SU-DHL-6 (cell line): ENCODE data around the gene PITPNC1.

ENCODE experiments used
- H2AFZ ChIP-seq: fragments of 200-600 bp; sonication (generic); 2 replicates; pipeline ENCODE4 v1.6.1; 2014; ENCODE audit warnings: low read depth, mild to moderate bottlenecking, moderate library complexity, mixed read lengths, antibody characterized with exemption, low read length; ENCODE audit not compliant: severe bottlenecking
- H3F3A ChIP-seq: fragments of 200-600 bp; shearing (Covaris generic); 2 replicates; pipeline ENCODE4 v1.6.0; 2016; ENCODE audit warnings: antibody characterized with exemption, mild to moderate bottlenecking; ENCODE audit not compliant: insufficient read depth
- H3K27ac ChIP-seq: fragments of 200-600 bp; sonication (generic); 2 replicates; pipeline ENCODE4 v1.5.1; 2016; ENCODE audit warnings: low read depth, mild to moderate bottlenecking, low read length, moderate library complexity, mixed read lengths
- H3K27me3 ChIP-seq: fragments of 200-600 bp; sonication (generic), shearing (Covaris generic); 2 replicates; pipeline ENCODE4 v1.6.0; 2014; ENCODE audit warnings: mild to moderate bottlenecking, low read length
- H3K36me3 ChIP-seq: fragments of 200-600 bp; sonication (generic); 2 replicates; pipeline ENCODE4 v1.6.1; 2014; ENCODE audit warnings: mild to moderate bottlenecking, low read length, mixed read lengths
- H3K4me2 ChIP-seq: fragments of 300-600, 200-600 bp; shearing (Covaris generic), sonication (generic); 2 replicates; pipeline ENCODE4 v1.6.0; 2014; ENCODE audit warnings: low read length, low read depth, mild to moderate bottlenecking; ENCODE audit not compliant: poor library complexity, severe bottlenecking
- H3K4me3 ChIP-seq: fragments of 200-600 bp; sonication (generic); 2 replicates; pipeline ENCODE4 v1.5.1; 2014; ENCODE audit warnings: antibody characterized with exemption, low read length, mild to moderate bottlenecking, mixed read lengths; ENCODE audit not compliant: insufficient read depth, poor library complexity, severe bottlenecking
- H3K79me2 ChIP-seq: fragments of 200-600 bp; sonication (generic); 2 replicates; pipeline ENCODE4 v1.6.1; 2014; ENCODE audit warnings: mild to moderate bottlenecking, low read length, moderate library complexity; ENCODE audit not compliant: insufficient read depth
- H3K9ac ChIP-seq: fragments of 200-600 bp; sonication (generic); 2 replicates; pipeline ENCODE4 v1.7.0; 2014; ENCODE audit warnings: mild to moderate bottlenecking, low read length
- H3K9me2 ChIP-seq: fragments of 200-600 bp; sonication (generic); replicated peaks from 2 replicates; pipeline ENCODE4 v1.6.1; 2014; ENCODE audit warnings: low read length; ENCODE audit not compliant: insufficient read depth
- H3K9me3 ChIP-seq: fragments of 200-600 bp; sonication (generic); 2 replicates; pipeline ENCODE4 v1.6.1; 2014; ENCODE audit warnings: low read length, mixed read lengths; ENCODE audit not compliant: insufficient read depth
- H4K20me1 ChIP-seq: fragments of 200-600 bp; sonication (generic); 2 replicates; pipeline ENCODE4 v1.6.1; 2014; ENCODE audit warnings: low read depth, mild to moderate bottlenecking, antibody characterized with exemption, low read length, moderate library complexity, mixed read lengths
- EZH2phosphoT487 ChIP-seq: fragments of 200-600 bp; sonication (generic), shearing (Covaris generic); conservative IDR thresholded peaks from 2 replicates; pipeline ENCODE4 v1.6.1; 2018; ENCODE audit warnings: mild to moderate bottlenecking, antibody characterized with exemption, low read length, moderate library complexity, mixed read lengths
- TF ChIP-seq, protein P1 (sequence below): fragments of 200-600 bp; sonication (generic); IDR thresholded peaks from one replicate; pipeline ENCODE4 v1.5.1; 2017; ENCODE audit warnings: antibody characterized with exemption, mild to moderate bottlenecking, low read length, moderate library complexity; ENCODE audit not compliant: insufficient read depth, poor library complexity, severe bottlenecking

Gene PITPNC1

DNA sequence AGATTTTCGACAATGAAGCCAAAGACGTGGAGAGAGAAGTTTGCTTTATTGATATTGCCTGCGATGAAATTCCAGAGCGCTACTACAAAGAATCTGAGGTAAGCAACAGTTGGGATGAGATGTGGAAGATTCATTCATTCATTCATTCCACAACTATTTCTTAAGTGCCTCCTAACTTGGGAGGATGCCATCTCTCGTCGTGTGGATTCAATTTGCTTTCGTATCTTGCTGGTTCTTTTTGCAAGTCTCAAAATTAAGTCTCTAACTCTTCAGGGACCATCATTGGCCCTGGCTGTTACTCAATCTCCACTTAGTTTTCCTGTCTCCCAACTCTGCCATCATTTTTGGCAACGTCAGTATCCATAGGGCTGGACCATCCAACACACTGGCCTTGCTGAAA is 255.1 kb downstream of the PITPNC1 start:
- Histone ChIP-seq H3K36me3 (no peaks in the 10 kb centered on the region), H3K9ac (no peak overlapping the region), H3K79me2 (no peaks in the 10 kb centered on the region), H2AFZ (no peak overlapping the region), H3K27ac (no peak overlapping the region), H3K9me2 (no peaks in the 10 kb centered on the region), H3K4me2 (no peak overlapping the region), H3K9me3 (no peaks in the 10 kb centered on the region), H3F3A (no peaks in the 10 kb centered on the region), H3K4me3 (no peak overlapping the region), H3K27me3 (no peaks in the 10 kb centered on the region), H4K20me1 (no peaks in the 10 kb centered on the region)
- TF ChIP-seq, protein P1, sequence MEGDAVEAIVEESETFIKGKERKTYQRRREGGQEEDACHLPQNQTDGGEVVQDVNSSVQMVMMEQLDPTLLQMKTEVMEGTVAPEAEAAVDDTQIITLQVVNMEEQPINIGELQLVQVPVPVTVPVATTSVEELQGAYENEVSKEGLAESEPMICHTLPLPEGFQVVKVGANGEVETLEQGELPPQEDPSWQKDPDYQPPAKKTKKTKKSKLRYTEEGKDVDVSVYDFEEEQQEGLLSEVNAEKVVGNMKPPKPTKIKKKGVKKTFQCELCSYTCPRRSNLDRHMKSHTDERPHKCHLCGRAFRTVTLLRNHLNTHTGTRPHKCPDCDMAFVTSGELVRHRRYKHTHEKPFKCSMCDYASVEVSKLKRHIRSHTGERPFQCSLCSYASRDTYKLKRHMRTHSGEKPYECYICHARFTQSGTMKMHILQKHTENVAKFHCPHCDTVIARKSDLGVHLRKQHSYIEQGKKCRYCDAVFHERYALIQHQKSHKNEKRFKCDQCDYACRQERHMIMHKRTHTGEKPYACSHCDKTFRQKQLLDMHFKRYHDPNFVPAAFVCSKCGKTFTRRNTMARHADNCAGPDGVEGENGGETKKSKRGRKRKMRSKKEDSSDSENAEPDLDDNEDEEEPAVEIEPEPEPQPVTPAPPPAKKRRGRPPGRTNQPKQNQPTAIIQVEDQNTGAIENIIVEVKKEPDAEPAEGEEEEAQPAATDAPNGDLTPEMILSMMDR, result no peak
- no peak for TF ChIP-seq EZH2phosphoT487

DNA sequence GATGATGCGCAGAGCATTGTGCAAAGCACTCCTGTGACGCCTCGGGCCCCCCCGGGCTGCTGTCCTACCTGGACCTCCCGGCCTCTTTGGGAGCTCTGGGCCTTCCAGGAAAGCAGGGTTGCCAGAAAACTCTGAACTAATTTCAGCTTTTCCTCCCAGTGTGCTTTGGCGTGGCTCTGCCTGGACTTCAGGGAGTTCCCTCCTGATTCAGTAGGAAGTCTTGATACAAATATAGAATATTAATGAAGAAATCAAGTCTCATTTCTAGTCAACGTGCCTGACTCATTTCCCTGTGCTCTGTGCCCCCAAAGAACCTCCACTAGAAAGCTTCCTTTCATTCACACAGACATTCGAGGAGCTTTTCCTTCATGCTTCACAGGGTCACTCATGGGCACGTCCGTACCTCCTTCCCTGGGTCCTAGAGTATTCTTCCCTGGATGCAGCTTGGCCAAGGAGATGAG is 256.7 kb downstream of the PITPNC1 start:
- H3K27ac ChIP-seq, result no peak overlapping the region
- no peaks in the 10 kb centered on the region for H3K9me3 ChIP-seq
- no peaks in the 10 kb centered on the region for H3K36me3 ChIP-seq
- H3K9me2 ChIP-seq, result no peaks in the 10 kb centered on the region
- no peaks in the 10 kb centered on the region for H3F3A ChIP-seq
- H4K20me1 ChIP-seq, result no peaks in the 10 kb centered on the region
- TF ChIP-seq EZH2phosphoT487, result no peak
- TF ChIP-seq, protein P1, result no peak
- no peaks in the 10 kb centered on the region for H3K79me2 ChIP-seq
- H3K4me2 ChIP-seq, result no peak overlapping the region
- no peaks in the 10 kb centered on the region for H3K27me3 ChIP-seq
- no peak overlapping the region for H3K9ac ChIP-seq
- H3K4me3 ChIP-seq, result no peak overlapping the region
- H2AFZ ChIP-seq, result no peak overlapping the region

DNA sequence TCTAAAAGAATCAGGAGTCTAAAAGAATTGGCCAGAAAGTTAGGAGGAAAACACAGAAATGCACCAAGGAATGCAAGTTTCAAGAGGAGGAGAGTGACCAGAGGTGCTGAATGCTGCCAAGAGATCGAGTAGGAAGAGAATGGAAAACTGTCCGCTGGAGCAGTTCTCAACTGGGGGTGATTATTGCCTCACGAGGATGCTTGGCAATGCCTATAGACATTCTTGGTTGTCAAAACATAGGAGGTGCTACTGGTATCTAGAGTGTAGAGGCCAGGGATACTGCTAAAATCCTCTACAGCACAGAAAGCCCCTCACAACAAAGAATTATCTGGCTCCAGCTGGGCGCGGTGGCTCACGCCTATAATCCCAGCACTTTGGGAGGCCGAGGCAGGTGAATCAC is 258.6 kb downstream of the PITPNC1 start:
- H3K36me3 ChIP-seq, result no peaks in the 10 kb centered on the region

More for the DNA sequence above, 258.6 kb downstream of the PITPNC1 start:
- H3K27ac ChIP-seq, result no peak overlapping the region
- H3K79me2 ChIP-seq, result no peaks in the 10 kb centered on the region
- H3K4me2 ChIP-seq, result no peak overlapping the region
- no peaks in the 10 kb centered on the region for H3K9me2 ChIP-seq
- no peaks in the 10 kb centered on the region for H3K9me3 ChIP-seq
- no peaks in the 10 kb centered on the region for H3F3A ChIP-seq
- no peak overlapping the region for H2AFZ ChIP-seq
- TF ChIP-seq EZH2phosphoT487, result no peak
- TF ChIP-seq, protein P1, result no peak
- no peak overlapping the region for H3K9ac ChIP-seq
- H4K20me1 ChIP-seq, result no peaks in the 10 kb centered on the region
- H3K4me3 ChIP-seq, result no peak overlapping the region
- H3K27me3 ChIP-seq, result no peaks in the 10 kb centered on the region
